ENCODE measurements around the gene PEX11B.

DNA sequence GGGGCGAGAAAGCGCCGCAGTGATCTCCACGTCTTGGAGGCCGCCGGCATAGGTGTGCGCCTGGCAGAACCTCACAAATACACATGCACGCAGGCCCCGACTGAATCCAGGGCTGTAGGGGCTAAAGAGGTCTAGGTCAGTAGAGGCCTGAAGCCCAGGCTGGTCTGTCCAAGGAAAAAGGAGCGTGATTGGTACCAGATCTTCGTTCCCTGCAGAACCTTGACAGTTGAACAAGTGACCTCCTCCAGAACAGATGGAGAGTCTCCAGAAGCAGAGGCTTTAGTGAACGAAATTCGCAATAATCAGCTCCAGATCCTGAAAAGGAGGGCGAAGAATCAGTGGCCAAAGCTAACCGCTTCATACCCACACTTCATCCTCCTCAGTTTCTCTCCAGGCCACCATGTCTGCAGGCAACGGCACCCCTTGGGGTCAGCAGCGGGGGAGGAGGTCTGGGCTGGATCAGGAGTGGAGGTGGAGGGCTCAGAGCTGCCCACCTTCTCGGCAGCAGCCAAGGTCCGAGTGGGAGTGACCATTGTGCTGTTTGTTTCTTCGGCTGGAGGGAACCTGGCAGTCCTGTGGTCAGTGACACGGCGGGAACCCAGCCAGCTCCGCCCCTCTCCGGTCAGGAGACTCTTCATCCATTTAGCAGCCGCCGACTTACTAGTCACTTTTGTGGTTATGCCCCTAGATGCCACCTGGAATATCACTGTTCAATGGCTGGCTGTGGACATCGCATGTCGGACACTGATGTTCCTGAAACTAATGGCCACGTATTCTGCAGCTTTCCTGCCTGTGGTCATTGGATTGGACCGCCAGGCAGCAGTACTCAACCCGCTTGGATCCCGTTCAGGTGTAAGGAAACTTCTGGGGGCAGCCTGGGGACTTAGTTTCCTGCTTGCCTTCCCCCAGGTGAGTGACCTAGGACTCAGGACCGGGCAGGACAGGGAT lies 749 bp upstream of the PEX11B start:
- TF ChIP-seq, protein P1, sequence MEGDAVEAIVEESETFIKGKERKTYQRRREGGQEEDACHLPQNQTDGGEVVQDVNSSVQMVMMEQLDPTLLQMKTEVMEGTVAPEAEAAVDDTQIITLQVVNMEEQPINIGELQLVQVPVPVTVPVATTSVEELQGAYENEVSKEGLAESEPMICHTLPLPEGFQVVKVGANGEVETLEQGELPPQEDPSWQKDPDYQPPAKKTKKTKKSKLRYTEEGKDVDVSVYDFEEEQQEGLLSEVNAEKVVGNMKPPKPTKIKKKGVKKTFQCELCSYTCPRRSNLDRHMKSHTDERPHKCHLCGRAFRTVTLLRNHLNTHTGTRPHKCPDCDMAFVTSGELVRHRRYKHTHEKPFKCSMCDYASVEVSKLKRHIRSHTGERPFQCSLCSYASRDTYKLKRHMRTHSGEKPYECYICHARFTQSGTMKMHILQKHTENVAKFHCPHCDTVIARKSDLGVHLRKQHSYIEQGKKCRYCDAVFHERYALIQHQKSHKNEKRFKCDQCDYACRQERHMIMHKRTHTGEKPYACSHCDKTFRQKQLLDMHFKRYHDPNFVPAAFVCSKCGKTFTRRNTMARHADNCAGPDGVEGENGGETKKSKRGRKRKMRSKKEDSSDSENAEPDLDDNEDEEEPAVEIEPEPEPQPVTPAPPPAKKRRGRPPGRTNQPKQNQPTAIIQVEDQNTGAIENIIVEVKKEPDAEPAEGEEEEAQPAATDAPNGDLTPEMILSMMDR (IDR thresholded peaks at IDR 0.05): no peak
- no peak for TF ChIP-seq POLR2A (IDR thresholded peaks at IDR 0.05)

All from right lobe of liver (tissue), 4 donors.